ENCODE measurements around the gene BASP1. TPM values are rescaled to one million over a fixed set of nuclear protein-coding genes. Genes with fewer than 3 reads are reported as not detected.

BASP1 gene
- total RNA-seq, 2 experiments from 2014 or later: 0.70 to 0.93 TPM

- DNase-seq (no peak), ATAC-seq (ENCODE audit: poor library complexity) (no peak)
- intact Hi-C loops (cut with DNase I, micrococcal nuclease): no loop called here
- no peak overlapping the region for H3K27ac ChIP-seq (ENCODE audit: low read depth in 1 of 2, low read length in 2 of 2)
- Mint-ChIP-seq H3K4me3 (no peak overlapping the region), H3K4me1 (ENCODE audit: low read depth) (no peaks in the 10 kb centered on the region), H3K36me3 (ENCODE audit: low read depth) (no peaks in the 10 kb centered on the region), H3K27me3 (no peaks in the 10 kb centered on the region), H3K27ac (no peak overlapping the region), H3K9me3 (no peaks in the 10 kb centered on the region)
- POLR2A ChIA-PET: no interaction called here
- no peak for TF ChIP-seq CTCF (IDR thresholded peaks at IDR 0.05)
- CTCF ChIA-PET: no interaction called here
- no peaks in the 10 kb centered on the region for H3K36me3 ChIP-seq (ENCODE audit: insufficient read depth, low read length)
- H3K27me3 ChIP-seq (ENCODE audit: control insufficient read depth in 1 of 2, insufficient read depth in 2 of 2, low read length in 2 of 2): no peaks in the 10 kb centered on the region
- no peak overlapping the region for H3K4me3 ChIP-seq (ENCODE audit: low read length)
- no peaks in the 10 kb centered on the region for H3K4me1 ChIP-seq (ENCODE audit: insufficient read depth, low read length)
- H3K9me3 ChIP-seq (ENCODE audit: control insufficient read depth in 1 of 2, insufficient read depth in 1 of 2, low read length in 2 of 2): no peaks in the 10 kb centered on the region
Observed at GRCh38 chr5:17180330-17180843, 37.0 kb upstream of the BASP1 start.

- H3K27me3 Mint-ChIP-seq: no peaks in the 10 kb centered on the region
- CTCF ChIA-PET: no interaction called here
- no peaks in the 10 kb centered on the region for H3K27me3 ChIP-seq (ENCODE audit: control insufficient read depth in 1 of 2, insufficient read depth in 2 of 2, low read length in 2 of 2)
Observed at GRCh38 chr5:17180864-17181723, 36.3 kb upstream of the BASP1 start.

GRCh38 chr5:17182494-17182893, 34.9 kb upstream of the BASP1 start:
- ATAC-seq (ENCODE audit: poor library complexity) (no peak), DNase-seq (no peak)
- Histone ChIP-seq H3K27me3 (ENCODE audit: control insufficient read depth in 1 of 2, insufficient read depth in 2 of 2, low read length in 2 of 2) (no peaks in the 10 kb centered on the region), H3K9me3 (ENCODE audit: control insufficient read depth in 1 of 2, insufficient read depth in 1 of 2, low read length in 2 of 2) (peaks cover 0 to 4% of the 10 kb centered on the region in 2 experiments), H3K36me3 (ENCODE audit: insufficient read depth, low read length) (no peaks in the 10 kb centered on the region), H3K4me3 (ENCODE audit: low read length) (no peak overlapping the region), H3K27ac (ENCODE audit: low read depth in 1 of 2, low read length in 2 of 2) (no peak overlapping the region), H3K4me1 (ENCODE audit: insufficient read depth, low read length) (no peaks in the 10 kb centered on the region)
- no peaks in the 10 kb centered on the region for H3K9me3 Mint-ChIP-seq
- no peaks in the 10 kb centered on the region for H3K36me3 Mint-ChIP-seq (ENCODE audit: low read depth)
- TF ChIP-seq CTCF (IDR thresholded peaks at IDR 0.05): no peak
- no peaks in the 10 kb centered on the region for H3K4me1 Mint-ChIP-seq (ENCODE audit: low read depth)
- ChIA-PET CTCF (no interaction called here), POLR2A (no interaction called here)
- intact Hi-C loops (cut with DNase I, micrococcal nuclease): no loop called here
- no peak overlapping the region for H3K27ac Mint-ChIP-seq
- no peaks in the 10 kb centered on the region for H3K27me3 Mint-ChIP-seq
- no peak overlapping the region for H3K4me3 Mint-ChIP-seq

More at GRCh38 chr5:17180864-17181723, 36.3 kb upstream of the BASP1 start:
- no peaks in the 10 kb centered on the region for H3K9me3 ChIP-seq (ENCODE audit: control insufficient read depth in 1 of 2, insufficient read depth in 1 of 2, low read length in 2 of 2)
- POLR2A ChIA-PET: no interaction called here
- H3K36me3 ChIP-seq (ENCODE audit: insufficient read depth, low read length): no peaks in the 10 kb centered on the region
- no peaks in the 10 kb centered on the region for H3K4me1 Mint-ChIP-seq (ENCODE audit: low read depth)
- no peaks in the 10 kb centered on the region for H3K4me1 ChIP-seq (ENCODE audit: insufficient read depth, low read length)
- no peak for TF ChIP-seq CTCF (IDR thresholded peaks at IDR 0.05)
- DNase-seq: no peak
- no peak for ATAC-seq (ENCODE audit: poor library complexity)
- no peak overlapping the region for H3K4me3 Mint-ChIP-seq
- H3K9me3 Mint-ChIP-seq: no peaks in the 10 kb centered on the region
- H3K4me3 ChIP-seq (ENCODE audit: low read length): no peak overlapping the region
- no peaks in the 10 kb centered on the region for H3K36me3 Mint-ChIP-seq (ENCODE audit: low read depth)
- no peak overlapping the region for H3K27ac ChIP-seq (ENCODE audit: low read depth in 1 of 2, low read length in 2 of 2)
- no peak overlapping the region for H3K27ac Mint-ChIP-seq
- intact Hi-C loops (cut with DNase I, micrococcal nuclease): no loop called here

Measured in CD4-positive, alpha-beta T cell (primary cell).